Fibroblast of mammary gland (primary cell): ENCODE data around the gene C1orf159.

Experiments
- DNase-seq: peaks from one replicate; pipeline ENCODE4 v3.0.0-alpha.2; 2010; ENCODE audit warnings: low read depth
- H3K4me3 ChIP-seq: 2 replicates; pipeline ENCODE4 v1.5.1; 2011; ENCODE audit warnings: low read depth, mild to moderate bottlenecking, low read length, moderate library complexity; ENCODE audit not compliant: control insufficient read depth
- CTCF ChIP-seq: conservative IDR thresholded peaks from 2 replicates; pipeline ENCODE4 v1.5.1; 2011; ENCODE audit warnings: low read depth, low read length, inconsistent platforms; ENCODE audit not compliant: control insufficient read depth, insufficient read depth

The C1orf159 gene

GRCh38 chr1:1121611-1122077 lies 5.8 kb upstream of the C1orf159 start:
- DNase-seq = no peak
- no peak for TF ChIP-seq CTCF
- no peak overlapping the region for H3K4me3 ChIP-seq

GRCh38 chr1:1120866-1121591 lies 5.1 kb upstream of the C1orf159 start:
- DNase-seq = no peak
- no peak overlapping the region for H3K4me3 ChIP-seq
- no peak for TF ChIP-seq CTCF

GRCh38 chr1:1120096-1120495 lies 4.2 kb upstream of the C1orf159 start:
- no peak for TF ChIP-seq CTCF
- no peak for DNase-seq
- H3K4me3 ChIP-seq = no peak overlapping the region

GRCh38 chr1:1119272-1119890 lies 3.5 kb upstream of the C1orf159 start:
- no peak overlapping the region for H3K4me3 ChIP-seq
- no peak for TF ChIP-seq CTCF
- no peak for DNase-seq

GRCh38 chr1:1118876-1119220 lies 3.0 kb upstream of the C1orf159 start:
- no peak for TF ChIP-seq CTCF
- no peak for DNase-seq
- H3K4me3 ChIP-seq = no peak overlapping the region

- TF ChIP-seq CTCF = no peak
- no peak for DNase-seq
- H3K4me3 ChIP-seq = no peak overlapping the region
These were observed 2.4 kb upstream of the C1orf159 start for GRCh38 chr1:1118011-1118875.
